ENCODE measurements around the gene TRAPPC10.
"Not testable (repeated sequence)": the region's sequence is repeated elsewhere in the genome, so short reads cannot be mapped to it uniquely, and the experiment has no call there.

The TRAPPC10 gene

GRCh38 chr21:44139787-44140551 lies 127.9 kb downstream of the TRAPPC10 start:
- not testable (repeated sequence) for DNase-seq

GRCh38 chr21:44140552-44140932 lies 128.4 kb downstream of the TRAPPC10 start:
- DNase-seq: not testable (repeated sequence)

- not testable (repeated sequence) for DNase-seq
These were observed 130.4 kb downstream of the TRAPPC10 start for GRCh38 chr21:44142470-44142869.

- not testable (repeated sequence) for DNase-seq
These were observed 131.3 kb downstream of the TRAPPC10 start for GRCh38 chr21:44143380-44143779.

GRCh38 chr21:44143996-44144395 lies 131.9 kb downstream of the TRAPPC10 start:
- DNase-seq: not testable (repeated sequence)

GRCh38 chr21:44144784-44145602 lies 132.9 kb downstream of the TRAPPC10 start:
- DNase-seq: not testable (repeated sequence)

- not testable (repeated sequence) for DNase-seq
These were observed 133.5 kb downstream of the TRAPPC10 start for GRCh38 chr21:44145616-44146015.

- DNase-seq: not testable (repeated sequence)
These were observed 135.0 kb downstream of the TRAPPC10 start for GRCh38 chr21:44147108-44147507.

GRCh38 chr21:44150255-44150654 lies 138.1 kb downstream of the TRAPPC10 start:
- DNase-seq: not testable (repeated sequence)

GRCh38 chr21:44153214-44153888 lies 141.2 kb downstream of the TRAPPC10 start:
- DNase-seq: not testable (repeated sequence)

GRCh38 chr21:44153889-44154228 lies 141.8 kb downstream of the TRAPPC10 start:
- DNase-seq: not testable (repeated sequence)

- not testable (repeated sequence) for DNase-seq
These were observed 142.7 kb downstream of the TRAPPC10 start for GRCh38 chr21:44154816-44155230.

- DNase-seq: not testable (repeated sequence)
These were observed 143.3 kb downstream of the TRAPPC10 start for GRCh38 chr21:44155231-44155993.

- DNase-seq: not testable (repeated sequence)
These were observed 143.9 kb downstream of the TRAPPC10 start for GRCh38 chr21:44155994-44156380.
